Lung (tissue), 12 donors: ENCODE data around the gene JAG2. TPM values are rescaled to one million over a fixed set of nuclear protein-coding genes. Genes with fewer than 3 reads are reported as not detected.

Source experiments
- ATAC-seq: fragments of 200-7000 bp; cut with Tn5 transposase; one replicate; pipeline ENCODE4 v1.9.1; 2020; ENCODE audit warnings: moderate number of reproducible peaks; ENCODE audit not compliant: insufficient read depth, low FRiP score
- DNase-seq, 3 donors: peaks; one replicate each; pipeline ENCODE4 v3.0.0-alpha.2; 2013 to 2017
- H3K27ac ChIP-seq, 2 donors: one replicate each; pipeline ENCODE4 v1.5.1; 2013; ENCODE audit warnings: mild to moderate bottlenecking in 2 of 2, moderate library complexity in 2 of 2, control low read depth in 1 of 2, inconsistent platforms in 1 of 2, low read depth in 1 of 2, low read length in 1 of 2
- H3K27me3 ChIP-seq, 3 donors: one replicate each; pipeline ENCODE4 v1.5.1; 2013; ENCODE audit warnings: low read length in 2 of 3; ENCODE audit not compliant: control insufficient read depth in 3 of 3, insufficient read depth in 3 of 3
- H3K36me3 ChIP-seq, 4 donors: one replicate each; pipeline ENCODE4 v1.5.1; 2013; ENCODE audit warnings: low read length in 4 of 4, mild to moderate bottlenecking in 1 of 4, moderate library complexity in 1 of 4; ENCODE audit not compliant: control insufficient read depth in 4 of 4, insufficient read depth in 4 of 4
- H3K4me1 ChIP-seq, 5 donors: one replicate each; pipeline ENCODE4 v1.5.1; 2013; ENCODE audit warnings: low read length in 5 of 5, mild to moderate bottlenecking in 2 of 5, moderate library complexity in 1 of 5; ENCODE audit not compliant: control insufficient read depth in 5 of 5, insufficient read depth in 5 of 5
- H3K4me3 ChIP-seq: one replicate; pipeline ENCODE4 v1.5.1; 2013; ENCODE audit warnings: mild to moderate bottlenecking, control low read depth, moderate library complexity
- H3K9ac ChIP-seq, 2 donors: one replicate each; pipeline ENCODE4 v1.5.1; 2013; ENCODE audit warnings: low read length in 2 of 2, control low read depth in 1 of 2; ENCODE audit not compliant: insufficient read depth in 1 of 2
- H3K9me3 ChIP-seq, 4 donors: one replicate each; pipeline ENCODE4 v1.5.1; 2013; ENCODE audit warnings: low read length in 3 of 4, mild to moderate bottlenecking in 1 of 4, moderate library complexity in 1 of 4; ENCODE audit not compliant: control insufficient read depth in 4 of 4, insufficient read depth in 3 of 4
- WGBS, 2 donors: extraction: QIAGEN DNeasy Blood & Tissue Kit; methylation state at CpG; one replicate each; pipeline ENCODE4 v1.1.7; 2013; 5-methylcytosine and 5-hydroxymethylcytosine counted together
- polyA plus RNA-seq, 2 donors: library from polyadenylated mRNA; stranded (reverse); fragments of 200-250 nt; gene quantifications; one replicate each; pipeline ENCODE4 v1.2.1, GENCODE V29; 2013
- total RNA-seq, 2 donors: library from RNA; depleted of rRNA in 1 of 2; stranded (reverse); fragments of >200 nt in 1 of 2; gene quantifications; one replicate each; pipeline ENCODE4 v1.2.1, GENCODE V29; 2014 to 2021
- TF ChIP-seq, protein P1 (sequence below): IDR thresholded peaks from 2 replicates; pipeline ENCODE4 v1.5.1; 2012; ENCODE audit warnings: mild to moderate bottlenecking; ENCODE audit errors: control extremely low read depth, extremely low read depth
- donor health status: control.
- donor health status: control.
- donor health status: Bipolar disorder and iron deficiency.
- donor health status: healthy.
- donor health status: DM: yes; HTN: yes; CAD: no.

The JAG2 gene
- total and polyA plus RNA-seq, 4 donors, result 14.1 to 35.1 (median 27.8) TPM

DNA sequence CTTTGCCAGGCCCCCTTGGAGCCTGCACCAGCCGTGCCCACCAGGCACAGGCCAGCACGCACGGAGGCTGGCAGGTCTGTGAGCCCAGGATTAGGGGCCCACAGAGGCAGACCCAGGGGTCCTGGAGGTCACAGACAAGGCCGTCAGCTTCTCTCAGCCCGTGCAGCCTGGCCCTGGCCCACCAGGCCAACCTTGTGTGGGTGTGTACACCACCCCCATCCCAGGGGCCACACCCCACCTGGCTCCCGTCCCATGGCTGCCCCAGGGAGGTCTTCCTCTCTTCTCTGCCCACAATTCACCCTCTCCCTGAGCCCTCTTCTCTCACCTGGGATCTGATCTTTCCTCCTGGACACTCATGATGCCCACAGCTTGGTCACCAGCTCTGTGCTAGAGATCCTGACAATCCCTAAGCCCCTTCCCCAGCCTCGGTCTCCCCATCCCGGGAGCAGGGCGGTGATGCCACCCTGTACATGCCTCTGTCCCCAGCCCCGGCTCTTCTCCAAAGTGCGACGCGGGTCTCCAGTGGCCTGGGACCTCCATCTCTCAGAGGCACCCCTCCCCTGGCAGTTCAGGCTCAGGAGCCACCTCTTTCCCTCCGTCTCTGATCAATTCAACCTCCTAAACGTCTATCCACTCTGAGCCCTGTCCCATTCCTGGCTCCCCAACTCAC is 72.2 kb downstream of the JAG2 start:
- TF ChIP-seq, protein P1, sequence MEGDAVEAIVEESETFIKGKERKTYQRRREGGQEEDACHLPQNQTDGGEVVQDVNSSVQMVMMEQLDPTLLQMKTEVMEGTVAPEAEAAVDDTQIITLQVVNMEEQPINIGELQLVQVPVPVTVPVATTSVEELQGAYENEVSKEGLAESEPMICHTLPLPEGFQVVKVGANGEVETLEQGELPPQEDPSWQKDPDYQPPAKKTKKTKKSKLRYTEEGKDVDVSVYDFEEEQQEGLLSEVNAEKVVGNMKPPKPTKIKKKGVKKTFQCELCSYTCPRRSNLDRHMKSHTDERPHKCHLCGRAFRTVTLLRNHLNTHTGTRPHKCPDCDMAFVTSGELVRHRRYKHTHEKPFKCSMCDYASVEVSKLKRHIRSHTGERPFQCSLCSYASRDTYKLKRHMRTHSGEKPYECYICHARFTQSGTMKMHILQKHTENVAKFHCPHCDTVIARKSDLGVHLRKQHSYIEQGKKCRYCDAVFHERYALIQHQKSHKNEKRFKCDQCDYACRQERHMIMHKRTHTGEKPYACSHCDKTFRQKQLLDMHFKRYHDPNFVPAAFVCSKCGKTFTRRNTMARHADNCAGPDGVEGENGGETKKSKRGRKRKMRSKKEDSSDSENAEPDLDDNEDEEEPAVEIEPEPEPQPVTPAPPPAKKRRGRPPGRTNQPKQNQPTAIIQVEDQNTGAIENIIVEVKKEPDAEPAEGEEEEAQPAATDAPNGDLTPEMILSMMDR, result no peak
- Histone ChIP-seq H3K9ac (no peak overlapping the region), H3K36me3 (no peaks in the 10 kb centered on the region), H3K27ac (no peak overlapping the region), H3K9me3 (peaks cover 0 to 3% (median 1%) of the 10 kb centered on the region in 4 donors), H3K4me1 (peaks cover 0 to 23% (median 7%) of the 10 kb centered on the region in 5 donors), H3K27me3 (no peaks in the 10 kb centered on the region), H3K4me3 (no peak overlapping the region)
- DNase-seq (no peak), ATAC-seq (no peak)
- 89 to 91% methylated on average over 15 of the region's 15 CpGs for WGBS, 2 donors

DNA sequence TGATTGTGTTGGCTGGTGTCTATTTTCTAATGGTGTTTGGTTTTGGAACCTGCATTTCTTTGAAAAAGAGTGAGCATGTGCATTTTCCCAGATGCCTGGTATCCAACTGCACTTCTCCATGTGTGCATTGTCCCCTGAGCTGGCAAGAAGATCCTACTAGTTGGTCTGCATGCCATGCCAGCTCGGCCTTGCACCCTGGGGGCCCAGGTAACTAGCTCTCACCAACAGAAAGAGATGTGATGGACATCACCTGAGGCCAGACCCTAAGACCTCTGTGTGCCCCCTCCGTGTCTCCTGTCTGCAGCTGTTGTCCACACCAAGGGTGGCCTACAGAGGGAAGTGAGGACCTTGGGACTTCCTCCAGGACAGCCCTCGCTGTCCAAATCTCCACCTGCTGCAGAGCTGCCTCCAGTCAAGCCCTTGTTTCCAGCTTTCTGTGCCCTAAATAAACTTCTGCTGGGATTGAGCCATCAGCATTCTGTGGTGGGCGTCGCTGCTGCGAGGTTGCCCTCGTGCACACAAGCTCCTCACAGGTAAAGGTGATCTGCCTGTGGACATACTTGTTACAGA is 73.3 kb downstream of the JAG2 start:
- no peak for DNase-seq
- TF ChIP-seq, protein P1, result no peak
- WGBS, 2 donors, result 95% methylated on average over 7 of the region's 7 CpGs

DNA sequence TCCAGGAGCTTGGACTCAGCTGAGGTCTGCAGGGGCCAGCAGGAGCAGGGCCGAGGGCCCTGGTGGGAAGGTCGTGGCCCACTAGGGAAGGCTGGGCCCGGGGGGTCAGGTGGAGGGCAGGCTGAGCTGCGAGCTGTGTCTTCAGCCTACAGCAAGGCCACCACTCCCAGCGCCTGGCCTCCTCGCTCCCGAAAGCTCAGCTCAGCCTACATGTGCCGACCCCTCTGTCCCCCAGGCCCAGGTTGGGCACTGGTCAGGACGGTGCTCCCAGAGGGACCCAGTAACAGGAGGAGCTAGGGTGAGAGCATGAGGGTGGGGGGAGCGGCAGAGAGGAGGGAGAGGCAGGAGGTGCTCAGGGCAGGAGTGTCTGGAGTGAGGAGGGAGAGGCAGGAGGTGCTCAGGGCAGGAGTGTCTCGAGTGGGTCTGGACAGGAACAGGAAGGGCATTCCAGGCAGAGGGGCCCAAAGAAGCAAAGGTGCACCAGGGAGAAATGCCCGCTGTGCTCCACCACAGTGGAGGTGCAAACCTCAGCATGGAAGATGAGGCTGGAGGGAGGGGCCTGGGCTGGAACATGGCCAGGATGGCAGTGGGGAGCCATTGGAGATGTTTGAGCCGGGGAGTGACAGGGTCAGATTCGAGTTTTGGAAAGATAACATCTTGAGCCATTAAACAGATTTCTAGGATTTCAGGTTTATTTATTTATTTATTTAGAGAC is 74.2 kb downstream of the JAG2 start:
- H3K4me1 ChIP-seq, result peaks cover 0 to 23% (median 7%) of the 10 kb centered on the region in 5 donors
- H3K9ac ChIP-seq, result no peak overlapping the region
- no peaks in the 10 kb centered on the region for H3K27me3 ChIP-seq
- no peaks in the 10 kb centered on the region for H3K36me3 ChIP-seq
- H3K9me3 ChIP-seq, result no peaks in the 10 kb centered on the region
- peak overlapping the region; percentile 45 for H3K4me3 ChIP-seq
- DNase-seq (no peak), ATAC-seq (no peak)
- H3K27ac ChIP-seq, result peak overlapping the region in 1 of 2 donors; percentile 4
- TF ChIP-seq, protein P1, result no peak
- 61 to 70% methylated on average over 14 of the region's 14 CpGs for WGBS, 2 donors

More for the DNA sequence above, 73.3 kb downstream of the JAG2 start:
- peaks cover 0 to 23% (median 7%) of the 10 kb centered on the region in 5 donors for H3K4me1 ChIP-seq
- H3K36me3 ChIP-seq, result no peaks in the 10 kb centered on the region
- no peak overlapping the region for H3K4me3 ChIP-seq
- no peak for ATAC-seq
- no peak overlapping the region for H3K9ac ChIP-seq
- H3K27me3 ChIP-seq, result no peaks in the 10 kb centered on the region
- no peak overlapping the region for H3K27ac ChIP-seq
- peaks cover 0 to 3% (median 1%) of the 10 kb centered on the region in 4 donors for H3K9me3 ChIP-seq
